Left lung (tissue), 10 donors: ENCODE measurements around the gene LRRC71. TPM values are rescaled to one million over a fixed set of nuclear protein-coding genes. Genes with fewer than 3 reads are reported as not detected.

Experiments used
- ATAC-seq: fragments of 200-7000 bp; cut with Tn5 transposase; one replicate; pipeline ENCODE4 v1.9.1; 2020; ENCODE audit warnings: moderate library complexity
- DNase-seq, 4 donors: peaks; one replicate each; pipeline ENCODE4 v3.0.0-alpha.2; 2013 to 2020
- H3K27ac ChIP-seq, 2 donors: fragments of 200-600 bp; sonication (generic) in 1 of 2; one replicate each; pipeline versions ENCODE4 v1.5.0 to v1.8.0; 2020 to 2021
- H3K27me3 ChIP-seq, 2 donors: fragments of 200-600 bp; sonication (generic) in 1 of 2; one replicate each; pipeline versions ENCODE4 v1.5.0 to v1.8.0; 2020 to 2021
- H3K36me3 ChIP-seq, 2 donors: fragments of 200-600 bp; sonication (generic) in 1 of 2; one replicate each; pipeline versions ENCODE4 v1.5.0 to v1.8.0; 2020 to 2021
- H3K4me1 ChIP-seq, 2 donors: fragments of 200-600 bp; one replicate each; pipeline ENCODE4 v1.8.0; 2021
- H3K4me3 ChIP-seq, 2 donors: fragments of 200-600 bp; sonication (generic) in 1 of 2; one replicate each; pipeline versions ENCODE4 v1.5.0 to v1.8.0; 2020 to 2021; ENCODE audit warnings: mild to moderate bottlenecking in 1 of 2
- H3K9me3 ChIP-seq, 2 donors: fragments of 200-600 bp; sonication (generic) in 1 of 2; one replicate each; pipeline versions ENCODE4 v1.5.0 to v1.8.0; 2020 to 2021
- CTCF ChIP-seq, 2 donors: fragments of 200-600 bp; sonication (generic) in 1 of 2; IDR thresholded peaks; one replicate each; pipeline versions ENCODE4 v1.5.0 to v1.8.0; 2021; ENCODE audit warnings: antibody characterized with exemption in 2 of 2
- intact Hi-C, 2 donors: fragments of 100-400 bp; cut with DNase I; formaldehyde crosslinking; loops; one replicate each; pipeline versions ENCODE4 v1.11.2 to v1.14.2; 2022
- polyA plus RNA-seq, 6 donors: library from polyadenylated mRNA; unstranded; fragments of 120-200 nt; gene quantifications; one replicate each; pipeline ENCODE4 v1.2.1, GENCODE V29; 2013; ENCODE audit not compliant: insufficient read length in 6 of 6
- total RNA-seq, 2 donors: library from RNA; stranded (reverse); fragmentation: NEBNext Ultra II Directional; extraction: Animal tissue kit (Norgen Biotek cat#: 25700); gene quantifications; one replicate each; pipeline ENCODE4 v1.2.1, GENCODE V29; 2021
- donor health status: DM: no; HTN: yes; CAD: no.
- donor health status: DM: no; HTN: no; CAD: no.

The LRRC71 gene
- total and polyA plus RNA-seq, 8 donors: 0.38 to 5.5 (median 3.1) TPM

GRCh38 chr1:156953571-156953970, 33.1 kb downstream of the LRRC71 start:
- no peak for ATAC-seq
- H3K9me3 ChIP-seq: no peaks in the 10 kb centered on the region
- peaks cover 0 to 98% of the 10 kb centered on the region in 2 donors for H3K36me3 ChIP-seq
- no peak overlapping the region for H3K4me3 ChIP-seq
- no peaks in the 10 kb centered on the region for H3K27me3 ChIP-seq
- no peaks in the 10 kb centered on the region for H3K4me1 ChIP-seq
- no peak overlapping the region for H3K27ac ChIP-seq
- intact Hi-C loops: no loop called here
- no peak for DNase-seq
- no peak for TF ChIP-seq CTCF (IDR thresholded peaks at IDR 0.05)

GRCh38 chr1:156956333-156956732, 35.9 kb downstream of the LRRC71 start:
- Histone ChIP-seq H3K27ac (no peak overlapping the region), H3K27me3 (no peaks in the 10 kb centered on the region), H3K9me3 (no peaks in the 10 kb centered on the region), H3K4me1 (no peaks in the 10 kb centered on the region), H3K36me3 (peaks cover 0 to 96% of the 10 kb centered on the region in 2 donors), H3K4me3 (no peak overlapping the region)
- no peak for DNase-seq
- intact Hi-C loops: no loop called here
- no peak for ATAC-seq
- TF ChIP-seq CTCF (IDR thresholded peaks at IDR 0.05): no peak

DNA sequence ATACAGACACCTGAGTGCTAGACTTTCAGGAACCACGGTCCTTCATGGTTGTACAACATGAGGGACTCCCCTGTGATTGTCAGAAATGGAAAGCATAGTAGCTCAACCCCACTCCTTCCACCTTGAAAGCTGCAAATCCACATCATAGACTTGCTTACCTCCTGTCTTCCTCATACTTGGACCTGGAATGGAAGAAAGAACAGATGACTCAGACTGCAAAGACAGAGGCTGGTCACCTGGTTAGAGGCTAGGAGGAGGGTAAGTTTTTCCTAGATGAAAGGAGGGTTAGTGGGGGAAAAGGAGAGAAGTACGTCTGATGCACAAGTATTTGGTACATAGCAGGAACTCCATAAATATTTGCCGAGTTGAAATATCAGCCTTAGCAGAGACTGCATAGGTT, 37.2 kb downstream of the LRRC71 start:
- H3K4me3 ChIP-seq: no peak overlapping the region
- H3K9me3 ChIP-seq: no peaks in the 10 kb centered on the region
- no peak for ATAC-seq
- intact Hi-C loops: no loop called here
- H3K4me1 ChIP-seq: peaks cover 0 to 8% of the 10 kb centered on the region in 2 donors
- DNase-seq: no peak
- H3K27me3 ChIP-seq: no peaks in the 10 kb centered on the region
- peaks cover 0 to 96% of the 10 kb centered on the region in 2 donors for H3K36me3 ChIP-seq
- no peak overlapping the region for H3K27ac ChIP-seq
- no peak for TF ChIP-seq CTCF (IDR thresholded peaks at IDR 0.05)

DNA sequence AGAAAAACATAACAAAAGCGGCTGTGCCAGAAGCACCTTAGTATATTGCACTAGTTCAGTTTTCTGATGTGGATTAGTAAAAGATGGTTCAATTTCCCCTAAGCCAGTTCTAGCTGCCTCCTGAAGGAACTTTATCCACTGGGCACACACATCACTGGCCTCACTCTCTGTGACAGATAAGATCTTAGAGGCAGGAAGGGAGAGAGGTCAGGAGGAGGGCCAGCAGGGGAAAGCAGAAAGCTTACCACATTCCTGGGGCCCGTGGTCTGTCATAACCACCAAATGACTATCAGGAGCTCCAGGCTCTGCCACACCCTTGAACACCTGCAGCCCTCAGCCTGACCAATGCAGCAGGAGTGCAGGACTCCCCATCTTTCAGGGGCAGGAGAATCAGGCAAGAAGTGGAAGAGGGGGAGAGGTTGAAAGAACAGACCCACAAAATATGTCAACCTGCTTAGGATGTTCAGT, 37.8 kb downstream of the LRRC71 start:
- DNase-seq (no peak), ATAC-seq (no peak)
- Histone ChIP-seq H3K27me3 (no peaks in the 10 kb centered on the region), H3K9me3 (no peaks in the 10 kb centered on the region), H3K27ac (no peak overlapping the region), H3K4me1 (peaks cover 0 to 15% of the 10 kb centered on the region in 2 donors), H3K4me3 (no peak overlapping the region), H3K36me3 (peaks cover 0 to 95% of the 10 kb centered on the region in 2 donors)
- intact Hi-C loops: no loop called here
- TF ChIP-seq CTCF (IDR thresholded peaks at IDR 0.05): no peak

DNA sequence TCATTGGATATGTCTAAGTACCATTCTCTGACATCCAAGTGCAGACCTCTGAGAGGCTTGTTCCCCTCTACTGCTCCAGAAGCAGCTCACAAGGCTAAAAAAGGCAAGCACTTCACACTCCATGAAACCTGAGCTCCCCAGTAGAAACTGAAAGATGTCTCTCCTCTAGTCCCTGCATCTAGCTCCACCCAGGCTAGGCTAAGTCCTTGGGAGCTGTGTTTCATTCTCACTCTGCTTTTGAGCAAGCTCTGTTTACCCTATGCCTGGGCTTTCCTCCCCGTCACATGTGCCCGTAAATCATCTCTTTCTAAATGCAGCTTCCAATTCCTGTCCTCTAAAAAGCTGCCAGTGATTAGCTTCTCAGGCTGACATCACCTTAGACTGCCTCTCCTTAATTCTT, 39.0 kb downstream of the LRRC71 start:
- H3K36me3 ChIP-seq: peaks cover 0 to 86% of the 10 kb centered on the region in 2 donors
- ATAC-seq (no peak), DNase-seq (no peak)
- peaks cover 0 to 22% of the 10 kb centered on the region in 2 donors for H3K4me1 ChIP-seq
- intact Hi-C loops: no loop called here
- no peak overlapping the region for H3K4me3 ChIP-seq
- no peak overlapping the region for H3K27ac ChIP-seq
- H3K9me3 ChIP-seq: no peaks in the 10 kb centered on the region
- TF ChIP-seq CTCF (IDR thresholded peaks at IDR 0.05): no peak
- H3K27me3 ChIP-seq: no peaks in the 10 kb centered on the region
